Mesothelial cell of epicardium (in vitro differentiated cells): ENCODE results near the gene FOXQ1. TPM values are rescaled to one million over a fixed set of nuclear protein-coding genes. Genes with fewer than 3 reads are reported as not detected.

Experiments used
- DNase-seq, 2 experiments: peaks; one replicate each; pipeline ENCODE4 v3.0.0; 2021; ENCODE audit warnings: low spot score in 2 of 2; ENCODE audit not compliant: unreplicated experiment in 2 of 2
- H3K27ac Mint-ChIP-seq: 2 replicates; pipeline ENCODE4 v1.8.0; 2021; ENCODE audit warnings: mixed read lengths
- H3K27me3 Mint-ChIP-seq: 2 replicates; pipeline ENCODE4 v1.8.0; 2021; ENCODE audit warnings: low read depth, mixed read lengths
- H3K36me3 Mint-ChIP-seq: 2 replicates; pipeline ENCODE4 v1.8.0; 2021; ENCODE audit warnings: mixed read lengths
- H3K4me1 Mint-ChIP-seq: 2 replicates; pipeline ENCODE4 v1.8.0; 2021; ENCODE audit warnings: mixed read lengths
- H3K4me3 Mint-ChIP-seq: 2 replicates; pipeline ENCODE4 v1.8.0; 2021; ENCODE audit warnings: mild to moderate bottlenecking, moderate library complexity, mixed read lengths
- H3K9me3 Mint-ChIP-seq: 2 replicates; pipeline ENCODE4 v1.8.0; 2021; ENCODE audit warnings: mixed read lengths
- CTCF ChIP-seq: fragments of 200-600 bp; sonication (generic); IDR thresholded peaks from one replicate; pipeline ENCODE4 v1.5.0; 2021; ENCODE audit warnings: antibody characterized with exemption; ENCODE audit not compliant: unreplicated experiment
- total RNA-seq: library from RNA; stranded (reverse); gene quantifications from 3 replicates; pipeline ENCODE4 v1.2.1, GENCODE V29; 2021

The FOXQ1 gene
- total RNA-seq, 1 donor from 2014 or later, result 0.20 TPM

GRCh38 chr6:1306133-1306532 lies 5.8 kb upstream of the FOXQ1 start:
- TF ChIP-seq CTCF, result no peak
- DNase-seq, result no peak
- Mint-ChIP-seq H3K4me3 (no peak overlapping the region), H3K36me3 (no peaks in the 10 kb centered on the region), H3K4me1 (peaks cover 6% of the 10 kb centered on the region), H3K27me3 (peaks cover 80% of the 10 kb centered on the region), H3K9me3 (peaks cover 34% of the 10 kb centered on the region), H3K27ac (no peak overlapping the region)

- no peak for DNase-seq
- Mint-ChIP-seq H3K4me1 (peaks cover 18% of the 10 kb centered on the region), H3K27me3 (peaks cover 84% of the 10 kb centered on the region), H3K27ac (no peak overlapping the region), H3K4me3 (no peak overlapping the region), H3K9me3 (peaks cover 14% of the 10 kb centered on the region), H3K36me3 (no peaks in the 10 kb centered on the region)
- TF ChIP-seq CTCF, result no peak
These were observed 2.5 kb upstream of the FOXQ1 start for GRCh38 chr6:1309366-1309765.

GRCh38 chr6:1310628-1311399 lies 1.1 kb upstream of the FOXQ1 start:
- Mint-ChIP-seq H3K27ac (no peak overlapping the region), H3K4me3 (peak overlapping the region; percentile 72), H3K9me3 (peaks cover 9% of the 10 kb centered on the region), H3K36me3 (no peaks in the 10 kb centered on the region), H3K27me3 (peaks cover 91% of the 10 kb centered on the region), H3K4me1 (peaks cover 18% of the 10 kb centered on the region)
- DNase-seq, result no peak
- TF ChIP-seq CTCF, result no peak

- no peak for TF ChIP-seq CTCF
- Mint-ChIP-seq H3K36me3 (no peaks in the 10 kb centered on the region), H3K27me3 (peaks cover 86% of the 10 kb centered on the region), H3K4me1 (peaks cover 22% of the 10 kb centered on the region), H3K4me3 (peak overlapping the region; percentile 67), H3K9me3 (no peaks in the 10 kb centered on the region), H3K27ac (no peak overlapping the region)
- DNase-seq, result no peak
These were observed 240 bp downstream of the FOXQ1 start for GRCh38 chr6:1312203-1312472.

GRCh38 chr6:1312473-1313367 lies 822 bp downstream of the FOXQ1 start:
- H3K4me3 Mint-ChIP-seq, result peak overlapping the region; percentile 67
- H3K27me3 Mint-ChIP-seq, result peaks cover 83% of the 10 kb centered on the region
- H3K36me3 Mint-ChIP-seq, result no peaks in the 10 kb centered on the region
- H3K9me3 Mint-ChIP-seq, result no peaks in the 10 kb centered on the region
- TF ChIP-seq CTCF, result no peak
- DNase-seq, result no peak
- H3K27ac Mint-ChIP-seq, result no peak overlapping the region
- H3K4me1 Mint-ChIP-seq, result peaks cover 22% of the 10 kb centered on the region
